ENCODE results near the gene PIGU. TPM values are rescaled to one million over a fixed set of nuclear protein-coding genes. Genes with fewer than 3 reads are reported as not detected.

The PIGU gene
- total RNA-seq, 1 donor from 2014 or later = 19.8 TPM

DNA sequence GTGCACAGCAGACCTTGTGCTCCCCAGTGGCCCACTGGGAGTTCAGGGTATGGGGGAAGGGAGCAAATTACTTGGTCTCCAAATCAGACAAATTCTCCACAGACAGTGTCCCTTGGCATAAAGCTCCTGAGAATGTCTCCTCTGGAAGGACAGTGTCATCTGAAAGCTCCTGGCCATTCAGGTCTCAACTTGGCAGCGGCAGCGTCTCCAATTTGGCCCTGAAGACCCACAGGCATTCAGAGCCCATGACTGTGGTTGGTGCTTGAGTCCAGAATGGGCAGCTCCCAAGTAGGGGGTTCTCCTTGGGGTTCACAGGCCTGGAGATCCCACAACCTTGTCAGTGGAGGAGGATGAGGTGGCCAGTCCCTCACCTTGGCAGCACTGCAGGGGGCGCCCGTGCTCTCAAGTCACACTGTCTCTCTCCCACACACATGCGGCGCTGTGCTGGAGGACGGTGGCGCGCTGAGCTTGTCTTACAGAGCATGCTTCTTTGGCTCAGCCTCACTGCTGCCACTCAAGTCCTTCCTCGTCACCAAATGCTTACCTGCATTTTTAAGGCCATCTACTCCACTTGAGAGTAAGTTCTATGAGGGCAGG, 140.0 kb downstream of the PIGU start:
- peaks cover 59% of the 10 kb centered on the region for H3K36me3 Mint-ChIP-seq (ENCODE audit: low read depth)
- no peaks in the 10 kb centered on the region for H3K27me3 Mint-ChIP-seq (ENCODE audit: low read depth)
- no peak overlapping the region for H3K27ac Mint-ChIP-seq (ENCODE audit: unreplicated experiment)
- no peak for DNase-seq (ENCODE audit: low spot score)
- TF ChIP-seq, protein P1, sequence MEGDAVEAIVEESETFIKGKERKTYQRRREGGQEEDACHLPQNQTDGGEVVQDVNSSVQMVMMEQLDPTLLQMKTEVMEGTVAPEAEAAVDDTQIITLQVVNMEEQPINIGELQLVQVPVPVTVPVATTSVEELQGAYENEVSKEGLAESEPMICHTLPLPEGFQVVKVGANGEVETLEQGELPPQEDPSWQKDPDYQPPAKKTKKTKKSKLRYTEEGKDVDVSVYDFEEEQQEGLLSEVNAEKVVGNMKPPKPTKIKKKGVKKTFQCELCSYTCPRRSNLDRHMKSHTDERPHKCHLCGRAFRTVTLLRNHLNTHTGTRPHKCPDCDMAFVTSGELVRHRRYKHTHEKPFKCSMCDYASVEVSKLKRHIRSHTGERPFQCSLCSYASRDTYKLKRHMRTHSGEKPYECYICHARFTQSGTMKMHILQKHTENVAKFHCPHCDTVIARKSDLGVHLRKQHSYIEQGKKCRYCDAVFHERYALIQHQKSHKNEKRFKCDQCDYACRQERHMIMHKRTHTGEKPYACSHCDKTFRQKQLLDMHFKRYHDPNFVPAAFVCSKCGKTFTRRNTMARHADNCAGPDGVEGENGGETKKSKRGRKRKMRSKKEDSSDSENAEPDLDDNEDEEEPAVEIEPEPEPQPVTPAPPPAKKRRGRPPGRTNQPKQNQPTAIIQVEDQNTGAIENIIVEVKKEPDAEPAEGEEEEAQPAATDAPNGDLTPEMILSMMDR (IDR thresholded peaks at IDR 0.05) = peak; percentile 58
- H3K4me3 Mint-ChIP-seq (ENCODE audit: unreplicated experiment) = no peak overlapping the region
- H3K9me3 Mint-ChIP-seq (ENCODE audit: low read depth) = no peaks in the 10 kb centered on the region
- peaks cover 7% of the 10 kb centered on the region for H3K4me1 Mint-ChIP-seq (ENCODE audit: low read depth)

DNA sequence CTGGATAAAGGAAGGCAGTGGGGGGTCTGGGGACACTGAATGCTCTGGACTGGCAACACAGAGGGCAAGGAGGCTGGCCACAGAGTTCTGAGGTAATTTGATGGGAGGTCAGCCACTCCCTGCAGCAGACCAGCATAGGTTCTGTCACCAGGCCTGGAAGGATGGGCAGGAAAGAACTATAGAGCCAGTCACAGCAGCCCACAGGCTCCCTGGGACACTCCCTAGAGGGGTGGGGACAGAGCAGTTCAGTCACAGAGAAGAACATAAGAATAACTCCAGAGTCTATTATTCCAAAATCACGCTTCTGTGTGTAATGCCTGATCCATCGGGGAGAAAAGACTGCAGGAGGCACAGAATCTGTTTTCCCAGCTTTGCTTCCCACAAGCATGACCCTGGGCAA, 141.0 kb downstream of the PIGU start:
- Mint-ChIP-seq H3K27me3 (ENCODE audit: low read depth) (no peaks in the 10 kb centered on the region), H3K4me3 (ENCODE audit: unreplicated experiment) (no peak overlapping the region), H3K36me3 (ENCODE audit: low read depth) (peaks cover 57% of the 10 kb centered on the region), H3K9me3 (ENCODE audit: low read depth) (no peaks in the 10 kb centered on the region), H3K27ac (ENCODE audit: unreplicated experiment) (peak overlapping the region; percentile 27), H3K4me1 (ENCODE audit: low read depth) (peaks cover 12% of the 10 kb centered on the region)
- TF ChIP-seq, protein P1 (IDR thresholded peaks at IDR 0.05) = no peak
- no peak for DNase-seq (ENCODE audit: low spot score)

DNA sequence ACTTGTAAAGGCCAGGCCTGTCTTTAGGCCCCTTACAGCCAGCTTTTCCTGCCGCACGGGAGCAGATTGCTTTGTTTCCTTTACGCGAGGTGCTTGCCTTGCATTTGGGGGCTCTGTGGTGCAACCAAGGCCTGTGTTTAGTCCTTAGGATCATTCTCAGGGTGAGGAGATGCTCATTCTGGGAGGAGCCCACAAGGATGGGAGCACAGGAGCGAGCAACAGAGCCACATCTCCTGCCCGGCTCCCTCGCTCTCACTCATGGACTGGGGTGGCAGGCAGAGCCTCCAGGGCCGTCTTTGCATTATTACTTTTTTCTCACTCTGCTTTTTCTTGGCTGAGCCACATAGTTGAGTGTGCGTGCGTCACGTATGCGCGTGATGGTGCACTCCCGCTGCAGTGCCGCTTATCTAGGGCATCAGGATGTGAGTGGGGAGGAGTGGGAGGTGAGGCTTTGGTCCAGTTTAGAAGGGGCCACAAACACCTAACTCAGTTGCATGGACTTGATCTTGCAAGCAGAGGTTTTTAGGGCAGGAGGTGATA, 141.5 kb downstream of the PIGU start:
- no peak overlapping the region for H3K4me3 Mint-ChIP-seq (ENCODE audit: unreplicated experiment)
- no peaks in the 10 kb centered on the region for H3K27me3 Mint-ChIP-seq (ENCODE audit: low read depth)
- TF ChIP-seq, protein P1 (IDR thresholded peaks at IDR 0.05) = no peak

DNA sequence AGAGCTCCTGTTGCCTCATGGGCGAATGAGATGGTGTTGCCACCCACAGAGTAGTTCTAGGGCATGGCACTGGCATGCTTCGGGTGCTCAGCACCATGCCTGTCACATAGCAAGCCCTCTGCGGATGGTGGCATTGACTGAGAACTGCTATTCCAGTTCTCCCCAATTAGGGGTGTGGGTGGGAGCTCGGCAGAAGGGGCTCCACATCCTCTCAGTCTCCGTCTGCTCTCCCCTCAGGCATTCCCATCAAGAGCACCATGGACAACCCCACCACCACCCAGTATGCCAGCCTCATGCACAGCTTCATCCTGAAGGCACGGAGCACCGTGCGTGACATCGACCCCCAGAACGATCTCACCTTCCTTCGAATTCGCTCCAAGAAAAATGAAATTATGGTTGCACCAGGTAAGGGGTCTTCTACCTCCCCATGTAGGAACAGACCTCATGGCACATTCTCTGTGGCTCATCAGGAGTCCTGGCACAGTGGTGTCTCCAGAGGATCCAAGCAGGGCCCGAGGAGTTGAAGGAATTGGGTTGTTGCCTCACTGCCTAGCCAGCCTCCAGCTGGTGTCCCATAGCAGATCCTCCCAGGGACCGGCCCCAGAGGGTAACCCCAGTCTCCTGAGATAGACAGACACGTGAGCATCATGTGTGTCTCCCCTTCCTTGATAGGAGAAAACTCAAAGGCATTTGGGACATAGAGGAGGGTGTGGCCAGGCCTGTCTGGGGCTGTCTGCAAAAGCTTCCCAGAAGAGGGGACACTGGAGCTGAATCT, 142.3 kb downstream of the PIGU start:
- peaks cover 56% of the 10 kb centered on the region for H3K36me3 Mint-ChIP-seq (ENCODE audit: low read depth)
- no peaks in the 10 kb centered on the region for H3K9me3 Mint-ChIP-seq (ENCODE audit: low read depth)
- peak overlapping the region; percentile 65 for H3K27ac Mint-ChIP-seq (ENCODE audit: unreplicated experiment)
- peaks cover 12% of the 10 kb centered on the region for H3K4me1 Mint-ChIP-seq (ENCODE audit: low read depth)
- no peaks in the 10 kb centered on the region for H3K27me3 Mint-ChIP-seq (ENCODE audit: low read depth)
- no peak overlapping the region for H3K4me3 Mint-ChIP-seq (ENCODE audit: unreplicated experiment)
- TF ChIP-seq, protein P1 (IDR thresholded peaks at IDR 0.05) = no peak
- no peak for DNase-seq (ENCODE audit: low spot score)

More for the DNA sequence above, 141.5 kb downstream of the PIGU start:
- peaks cover 12% of the 10 kb centered on the region for H3K4me1 Mint-ChIP-seq (ENCODE audit: low read depth)
- DNase-seq (ENCODE audit: low spot score) = no peak
- H3K36me3 Mint-ChIP-seq (ENCODE audit: low read depth) = peaks cover 55% of the 10 kb centered on the region
- H3K9me3 Mint-ChIP-seq (ENCODE audit: low read depth) = no peaks in the 10 kb centered on the region
- no peak overlapping the region for H3K27ac Mint-ChIP-seq (ENCODE audit: unreplicated experiment)

DNA sequence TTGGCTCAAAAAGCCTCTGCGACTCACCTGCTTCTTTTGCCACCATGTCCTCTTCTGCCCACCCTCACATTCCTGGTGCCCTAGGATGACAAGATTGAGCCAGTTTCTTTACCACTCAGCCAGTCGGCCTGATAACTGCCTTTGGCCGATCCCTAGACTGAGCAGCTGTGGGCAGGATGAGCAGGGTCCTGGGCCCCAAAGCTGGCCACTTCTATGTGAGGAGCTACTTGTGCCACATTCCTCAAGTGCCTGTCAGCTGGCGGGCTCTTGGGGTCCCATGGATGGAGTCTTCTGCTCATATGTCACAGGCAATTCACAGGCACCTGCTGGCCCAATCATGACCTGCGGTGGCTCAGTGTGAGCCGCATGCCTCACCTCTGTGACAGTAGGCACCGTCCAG, 144.1 kb downstream of the PIGU start:
- no peaks in the 10 kb centered on the region for H3K27me3 Mint-ChIP-seq (ENCODE audit: low read depth)
- peaks cover 18% of the 10 kb centered on the region for H3K4me1 Mint-ChIP-seq (ENCODE audit: low read depth)
- no peak for DNase-seq (ENCODE audit: low spot score)
- TF ChIP-seq, protein P1 (IDR thresholded peaks at IDR 0.05) = no peak
- H3K36me3 Mint-ChIP-seq (ENCODE audit: low read depth) = peaks cover 57% of the 10 kb centered on the region
- no peaks in the 10 kb centered on the region for H3K9me3 Mint-ChIP-seq (ENCODE audit: low read depth)
- no peak overlapping the region for H3K4me3 Mint-ChIP-seq (ENCODE audit: unreplicated experiment)
- H3K27ac Mint-ChIP-seq (ENCODE audit: unreplicated experiment) = peak overlapping the region; percentile 29
